Lung (tissue), 16 donors: ENCODE measurements around the gene SEC16B. TPM values are rescaled to one million over a fixed set of nuclear protein-coding genes. Genes with fewer than 3 reads are reported as not detected.

Experiments used
- ATAC-seq: fragments of 200-7000 bp; cut with Tn5 transposase; one replicate; pipeline ENCODE4 v1.9.1; 2020; ENCODE audit warnings: moderate number of reproducible peaks; ENCODE audit not compliant: insufficient read depth, low FRiP score
- DNase-seq, 3 donors: peaks; one replicate each; pipeline ENCODE4 v3.0.0-alpha.2; 2013 to 2017
- H3K27ac ChIP-seq, 2 donors: one replicate each; pipeline ENCODE4 v1.5.1; 2013; ENCODE audit warnings: mild to moderate bottlenecking in 2 of 2, moderate library complexity in 2 of 2, control low read depth in 1 of 2, inconsistent platforms in 1 of 2, low read depth in 1 of 2, low read length in 1 of 2
- H3K27me3 ChIP-seq, 3 donors: one replicate each; pipeline ENCODE4 v1.5.1; 2013; ENCODE audit warnings: low read length in 2 of 3; ENCODE audit not compliant: control insufficient read depth in 3 of 3, insufficient read depth in 3 of 3
- H3K36me3 ChIP-seq, 4 donors: one replicate each; pipeline ENCODE4 v1.5.1; 2013; ENCODE audit warnings: low read length in 4 of 4, mild to moderate bottlenecking in 1 of 4, moderate library complexity in 1 of 4; ENCODE audit not compliant: control insufficient read depth in 4 of 4, insufficient read depth in 4 of 4
- H3K4me1 ChIP-seq, 5 donors: one replicate each; pipeline ENCODE4 v1.5.1; 2013; ENCODE audit warnings: low read length in 5 of 5, mild to moderate bottlenecking in 2 of 5, moderate library complexity in 1 of 5; ENCODE audit not compliant: control insufficient read depth in 5 of 5, insufficient read depth in 5 of 5
- H3K4me3 ChIP-seq: one replicate; pipeline ENCODE4 v1.5.1; 2013; ENCODE audit warnings: mild to moderate bottlenecking, control low read depth, moderate library complexity
- H3K9ac ChIP-seq, 2 donors: one replicate each; pipeline ENCODE4 v1.5.1; 2013; ENCODE audit warnings: low read length in 2 of 2, control low read depth in 1 of 2; ENCODE audit not compliant: insufficient read depth in 1 of 2
- H3K9me3 ChIP-seq, 4 donors: one replicate each; pipeline ENCODE4 v1.5.1; 2013; ENCODE audit warnings: low read length in 3 of 4, mild to moderate bottlenecking in 1 of 4, moderate library complexity in 1 of 4; ENCODE audit not compliant: control insufficient read depth in 4 of 4, insufficient read depth in 3 of 4
- CTCF ChIP-seq: IDR thresholded peaks from 2 replicates; pipeline ENCODE4 v1.5.1; 2012; ENCODE audit warnings: mild to moderate bottlenecking; ENCODE audit errors: control extremely low read depth, extremely low read depth
- WGBS, 2 donors: extraction: QIAGEN DNeasy Blood & Tissue Kit; methylation state at CpG; one replicate each; pipeline ENCODE4 v1.1.7; 2013; 5-methylcytosine and 5-hydroxymethylcytosine counted together
- long read RNA-seq, 5 donors: transcript quantifications; one replicate each; lab custom pipeline, GENCODE V29; 2026
- polyA plus RNA-seq, 2 donors: library from polyadenylated mRNA; stranded (reverse); fragments of 200-250 nt; gene quantifications; one replicate each; pipeline ENCODE4 v1.2.1, GENCODE V29; 2013
- total RNA-seq, 2 donors: library from RNA; depleted of rRNA in 1 of 2; stranded (reverse); fragments of >200 nt in 1 of 2; gene quantifications; one replicate each; pipeline ENCODE4 v1.2.1, GENCODE V29; 2014 to 2021
- donor health status: control.
- donor health status: control.
- donor health status: Bipolar disorder and iron deficiency.
- donor health status: healthy.
- donor health status: DM: yes; HTN: yes; CAD: no.

SEC16B gene
- total RNA-seq (1 to 10 TPM; 1.3 to 1.5 TPM), polyA plus RNA-seq (1 to 10 TPM in 1 of 2 donors, under 1 TPM in 1; 0.74 to 2.6 TPM)
- long read RNA-seq, donor 1: 0 reads
- long read RNA-seq, donor 2: 0 reads
- long read RNA-seq, donor 3: 0 reads
- long read RNA-seq, donor 4: 0 reads
- long read RNA-seq, donor 5: 0 reads

GRCh38 chr1:177969825-177970371 lies at the start of gene SEC16B:
Gene SEC16B, minus strand, starts transcription at chr1:177970058. Its CDS starts 2,077 bp downstream, at chr1:177967981.
- Histone ChIP-seq H3K9ac (no peak within 1 kb of the TSS), H3K27ac (no peak within 1 kb of the TSS), H3K4me3 (no peak within 1 kb of the TSS), H3K4me1 (no peaks in the 10 kb centered on the region), H3K9me3 (no peaks in the 10 kb centered on the region), H3K27me3 (no peaks in the 10 kb centered on the region), H3K36me3 (peaks cover 0 to 13% (median under 1%) of the 10 kb centered on the region in 4 donors)
- no peak for TF ChIP-seq CTCF
- ATAC-seq (no peak), DNase-seq (no peak)
- WGBS, 2 donors: 82 to 91% methylated on average over 12 of the region's 12 CpGs

GRCh38 chr1:178019622-178020021 lies 49.8 kb upstream of the SEC16B start:
- 95 to 98% methylated on average over 2 of the region's 2 CpGs for WGBS, 2 donors
- no peak for ATAC-seq

GRCh38 chr1:178019208-178019607 lies 49.4 kb upstream of the SEC16B start:
- no peak for TF ChIP-seq CTCF
- Histone ChIP-seq H3K9me3 (peaks cover 0 to 8% (median under 1%) of the 10 kb centered on the region in 4 donors), H3K4me1 (peaks cover 0 to 1% (median 0%) of the 10 kb centered on the region in 5 donors), H3K27me3 (no peaks in the 10 kb centered on the region), H3K4me3 (no peak overlapping the region), H3K36me3 (peaks cover 0 to 25% (median 6%) of the 10 kb centered on the region in 4 donors), H3K9ac (no peak overlapping the region), H3K27ac (no peak overlapping the region)
- no peak for ATAC-seq
- 93 to 97% methylated on average over 1 of the region's 1 CpG for WGBS, 2 donors
- no peak for DNase-seq

More at GRCh38 chr1:178019622-178020021, 49.8 kb upstream of the SEC16B start:
- no peak for TF ChIP-seq CTCF
- peaks cover 0 to 25% (median 6%) of the 10 kb centered on the region in 4 donors for H3K36me3 ChIP-seq
- no peaks in the 10 kb centered on the region for H3K27me3 ChIP-seq
- H3K27ac ChIP-seq: no peak overlapping the region
- H3K4me1 ChIP-seq: peaks cover 0 to 1% (median 0%) of the 10 kb centered on the region in 5 donors
- H3K4me3 ChIP-seq: no peak overlapping the region
- no peak overlapping the region for H3K9ac ChIP-seq
- peaks cover 0 to 8% (median under 1%) of the 10 kb centered on the region in 4 donors for H3K9me3 ChIP-seq
- DNase-seq: no peak
